HEK293 (cell line): Measurements from ENCODE around the gene RBBP8NL.

Experiments
- CTCF ChIA-PET: fragments of 350-600 bp; formaldehyde crosslinking; extraction: SDS; loops from one replicate; lab custom pipeline; 2021; ENCODE audit warnings: antibody characterized with exemption; lab: Yijun Ruan, JAX
- POLR2A ChIA-PET: fragments of 300-600 bp; formaldehyde crosslinking; extraction: SDS; loops from one replicate; lab custom pipeline; 2020; ENCODE audit warnings: antibody characterized with exemption, inconsistent platforms; lab: Yijun Ruan, JAX
- H3K27ac ChIP-seq: fragments of 200-500 bp; sonication (Bioruptor generic); 2 replicates; pipeline ENCODE4 v1.5.1; 2014; ENCODE audit warnings: low read depth, low read length, control low read depth, inconsistent platforms; ENCODE audit errors: extremely low read depth
- H3K36me3 ChIP-seq, 2 experiments: fragments of 200-500 bp in 1 of 2; sonication (Bioruptor generic) in 1 of 2; 1 replicate in 1 of 2; 2 replicates in 1 of 2; pipeline ENCODE4 v1.5.1; 2014 to 2017; ENCODE audit warnings: inconsistent platforms in 2 of 2, low read length in 2 of 2; ENCODE audit not compliant: control insufficient read depth in 2 of 2, insufficient read depth in 1 of 2
- H3K4me1 ChIP-seq: fragments of 200-500 bp; sonication (Bioruptor generic); 2 replicates; pipeline ENCODE4 v1.5.1; 2014; ENCODE audit warnings: mild to moderate bottlenecking, low read length, inconsistent platforms; ENCODE audit not compliant: control insufficient read depth, insufficient read depth
- H3K4me3 ChIP-seq: 2 replicates; pipeline ENCODE4 v1.5.1; 2011; ENCODE audit warnings: low read depth, mild to moderate bottlenecking, control low read depth, low read length, moderate library complexity
- H3K9me3 ChIP-seq: fragments of 200-500 bp; sonication (Bioruptor generic); 2 replicates; pipeline ENCODE4 v1.5.1; 2014; ENCODE audit warnings: low read depth, low read length, inconsistent platforms; ENCODE audit not compliant: control insufficient read depth, insufficient read depth
- GLI4 ChIP-seq: fragments of 450-650 bp; formaldehyde crosslinking; IDR thresholded peaks from 2 replicates; pipeline ENCODE4 v1.5.1; 2016; ENCODE audit warnings: missing biosample characterization, missing genetic modification characterization
- KLF1 ChIP-seq: fragments of 450-650 bp; formaldehyde crosslinking; IDR thresholded peaks from 2 replicates; pipeline ENCODE4 v1.5.1; 2016; ENCODE audit warnings: missing biosample characterization, missing genetic modification characterization
- MZF1 ChIP-seq: fragments of 450-650 bp; formaldehyde crosslinking; IDR thresholded peaks from 2 replicates; pipeline ENCODE4 v1.5.1; 2017; ENCODE audit warnings: missing biosample characterization, missing genetic modification characterization, borderline replicate concordance
- PRDM2 ChIP-seq: fragments of 450-650 bp; formaldehyde crosslinking; IDR thresholded peaks from 2 replicates; pipeline ENCODE4 v1.5.1; 2016; ENCODE audit warnings: missing biosample characterization, missing genetic modification characterization, borderline replicate concordance
- TCF7L2 ChIP-seq: IDR thresholded peaks from 2 replicates; pipeline ENCODE4 v1.6.1; 2011; ENCODE audit warnings: low read depth, mild to moderate bottlenecking, inconsistent platforms, low read length, moderate library complexity, borderline replicate concordance
- ZBTB21 ChIP-seq: fragments of 450-650 bp; formaldehyde crosslinking; IDR thresholded peaks from 2 replicates; pipeline ENCODE4 v1.5.1; 2017; ENCODE audit warnings: missing biosample characterization, missing genetic modification characterization
- ZNF132 ChIP-seq: fragments of 450-650 bp; formaldehyde crosslinking; IDR thresholded peaks from 2 replicates; pipeline ENCODE4 v1.5.1; 2017; ENCODE audit warnings: missing biosample characterization, missing genetic modification characterization, borderline replicate concordance
- ZNF341 ChIP-seq: fragments of 450-650 bp; formaldehyde crosslinking; IDR thresholded peaks from 2 replicates; pipeline ENCODE4; 2016; ENCODE audit warnings: low read depth, missing biosample characterization, missing genetic modification characterization
- ZNF394 ChIP-seq: fragments of 450-650 bp; formaldehyde crosslinking; IDR thresholded peaks from 2 replicates; pipeline ENCODE4 v1.5.1; 2016; ENCODE audit warnings: missing biosample characterization, missing genetic modification characterization, mild to moderate bottlenecking, moderate library complexity, borderline replicate concordance
- ZNF423 ChIP-seq: fragments of 450-650 bp; formaldehyde crosslinking; IDR thresholded peaks from 2 replicates; pipeline ENCODE4 v1.5.1; 2016; ENCODE audit warnings: missing biosample characterization, missing genetic modification characterization
- ZNF449 ChIP-seq: fragments of 450-650 bp; formaldehyde crosslinking; IDR thresholded peaks from 2 replicates; pipeline ENCODE4 v1.5.1; 2017; ENCODE audit warnings: missing biosample characterization, mild to moderate bottlenecking, missing genetic modification characterization, moderate library complexity
- ZNF488 ChIP-seq: fragments of 450-650 bp; formaldehyde crosslinking; IDR thresholded peaks from 2 replicates; pipeline ENCODE4 v1.5.1; 2016; ENCODE audit warnings: missing biosample characterization, missing genetic modification characterization
- ZNF521 ChIP-seq: fragments of 450-650 bp; formaldehyde crosslinking; IDR thresholded peaks from 2 replicates; pipeline ENCODE4 v1.5.1; 2017; ENCODE audit warnings: missing biosample characterization, mild to moderate bottlenecking, missing genetic modification characterization
- ZNF561 ChIP-seq: fragments of 450-650 bp; IDR thresholded peaks from 2 replicates; pipeline ENCODE4 v1.5.1; 2018; ENCODE audit warnings: missing biosample characterization, missing genetic modification characterization, borderline replicate concordance
- ZNF571 ChIP-seq: fragments of 450-650 bp; formaldehyde crosslinking; IDR thresholded peaks from 2 replicates; pipeline ENCODE4 v1.5.0; 2017; ENCODE audit warnings: missing biosample characterization, missing genetic modification characterization
- ZNF600 ChIP-seq: fragments of 450-650 bp; formaldehyde crosslinking; IDR thresholded peaks from 2 replicates; pipeline ENCODE4 v1.5.1; 2016; ENCODE audit warnings: missing biosample characterization, missing genetic modification characterization
- ZNF645 ChIP-seq: fragments of 450-650 bp; formaldehyde crosslinking; IDR thresholded peaks from 2 replicates; pipeline ENCODE4; 2016; ENCODE audit warnings: missing biosample characterization, missing genetic modification characterization
- ZNF704 ChIP-seq: fragments of 450-650 bp; formaldehyde crosslinking; IDR thresholded peaks from 2 replicates; pipeline ENCODE4 v1.5.1; 2016; ENCODE audit warnings: missing biosample characterization, missing genetic modification characterization
- ZNF76 ChIP-seq: fragments of 450-650 bp; formaldehyde crosslinking; IDR thresholded peaks from 2 replicates; pipeline ENCODE4; 2016; ENCODE audit warnings: low read depth, missing biosample characterization, missing genetic modification characterization, borderline replicate concordance
- ZNF768 ChIP-seq: fragments of 450-650 bp; formaldehyde crosslinking; IDR thresholded peaks from 2 replicates; pipeline ENCODE4 v1.5.1; 2018; ENCODE audit warnings: missing biosample characterization, mild to moderate bottlenecking, missing genetic modification characterization
- ZSCAN4 ChIP-seq: fragments of 450-650 bp; formaldehyde crosslinking; IDR thresholded peaks from 2 replicates; pipeline ENCODE4 v1.5.1; 2017; ENCODE audit warnings: missing biosample characterization, missing genetic modification characterization

The RBBP8NL gene

GRCh38 chr20:62370807-62371587 is 56.3 kb downstream of the RBBP8NL start (continued):
- TF ChIP-seq ZNF704 (tag by site-specific recombination), result no peak
- TF ChIP-seq, all 188 proteins: peak for 7

- POLR2A ChIA-PET, result interaction anchor here (3.6 kb wide), 1 partner anchor 12 kb away, joined by 14 read pairs; no protein-coding TSS in a partner anchor
- H3K9me3 ChIP-seq, result no peaks in the 10 kb centered on the region
- H3K4me1 ChIP-seq, result peaks cover 33% of the 10 kb centered on the region
- peak overlapping the region; percentile 57; the same call in 1 of the 2 replicates for H3K27ac ChIP-seq
- no peak overlapping the region for H3K4me3 ChIP-seq
- CTCF ChIA-PET, result interaction anchor here (0.6 to 4.6 kb wide), 3 partner anchors 10 to 68 kb away, joined by 3 to 25 read pairs (median 4); no protein-coding TSS in a partner anchor
- H3K36me3 ChIP-seq, result no peaks in the 10 kb centered on the region
- TF ChIP-seq ZNF76 (tag by site-specific recombination) (peak; percentile 77), ZNF132 (no peak), ZNF571 (tag by site-specific recombination) (no peak), GLI4 (tag by site-specific recombination) (no peak), ZNF423 (tag by site-specific recombination) (peak; percentile 18; the same call in 1 of the 2 replicates), ZBTB21 (tag by site-specific recombination) (no peak), ZNF561 (tag by site-specific recombination) (peak; percentile 34; the same call in 1 of the 2 replicates), ZNF341 (tag by site-specific recombination) (peak; percentile 77), KLF1 (peak; percentile 54), ZNF488 (no peak), PRDM2 (tag by site-specific recombination) (no peak), ZSCAN4 (no peak), TCF7L2 (no peak), ZNF394 (tag by site-specific recombination) (peak; percentile 32; the same call in 1 of the 2 replicates), ZNF521 (tag by site-specific recombination) (no peak), MZF1 (tag by site-specific recombination) (no peak), ZNF449 (no peak), ZNF600 (tag by site-specific recombination) (peak; percentile 94), ZNF768 (tag by site-specific recombination) (no peak), ZNF645 (tag by site-specific recombination) (no peak)
Observed at GRCh38 chr20:62370115-62370806, 57.1 kb downstream of the RBBP8NL start.
